Myometrial cell (primary cell): ENCODE data around the gene CRLF1. TPM values are rescaled to one million over a fixed set of nuclear protein-coding genes. Genes with fewer than 3 reads are reported as not detected.

ENCODE experiments used
- total RNA-seq: library from RNA; depleted of rRNA; stranded (reverse); fragments of >200 nt; gene quantifications from 2 replicates; pipeline ENCODE4 v1.2.3, GENCODE V29; 2015

CRLF1 gene
- total RNA-seq: 3.4 and 30.8 TPM in 2 replicates

GRCh38 chr19:18606281-18607225, at the start of gene CRLF1:
Gene CRLF1 (minus strand): TSS chr19:18606799. CDS start chr19:18606656, 143 bp downstream.

GRCh38 chr19:18636969-18637629, 30.5 kb upstream of the CRLF1 start, which contains the start of gene KLHL26:
Gene KLHL26 (plus strand): TSS chr19:18637028. CDS start chr19:18637055, 27 bp downstream.

GRCh38 chr19:18612772-18613588, 6.4 kb upstream of the CRLF1 start, which contains the start of gene TMEM59L:
Gene TMEM59L (plus strand): TSS chr19:18612870. CDS start chr19:18612959, 89 bp downstream.

GRCh38 chr19:18588611-18589379, 17.8 kb downstream of the CRLF1 start, which contains the start of gene REX1BD:
Gene REX1BD (plus strand): TSS chr19:18588798. CDS start chr19:18588802, 4 bp downstream.

GRCh38 chr19:18571564-18572344, 34.8 kb downstream of the CRLF1 start, which contains the start of gene UBA52:
Gene UBA52 (plus strand): TSS chr19:18571857. CDS start chr19:18573301, 1,444 bp downstream.

GRCh38 chr19:18557411-18558201, 49.0 kb downstream of the CRLF1 start, which contains the start of gene KXD1:
Gene KXD1 (plus strand): TSS chr19:18557870. CDS start chr19:18562057, 4,187 bp downstream.

Other genes with a start within 250 kb of the CRLF1 start
- 92.8 and 101 TPM in 2 replicates for gene GDF15, start 220.6 kb downstream of the CRLF1 start, total RNA-seq
- gene LRRC25, start 209.2 kb downstream of the CRLF1 start, total RNA-seq: 0.18 TPM in 1 of 2 replicates, not detected in the other
- 178 and 184 TPM in 2 replicates for gene SSBP4, start 187.4 kb downstream of the CRLF1 start, total RNA-seq
- gene ISYNA1, start 168.7 kb downstream of the CRLF1 start, total RNA-seq: 25.7 and 38.8 TPM in 2 replicates
- 14.1 and 15.4 TPM in 2 replicates for gene ELL, start 84.7 kb downstream of the CRLF1 start, total RNA-seq
- gene FKBP8, start 63.2 kb downstream of the CRLF1 start, total RNA-seq: 310 and 398 TPM in 2 replicates
- gene KXD1, start 48.9 kb downstream of the CRLF1 start, total RNA-seq: 149 and 160 TPM in 2 replicates
- gene UBA52, start 34.9 kb downstream of the CRLF1 start, total RNA-seq: 883 and 1,008 TPM in 2 replicates
- gene REX1BD, start 18.0 kb downstream of the CRLF1 start, total RNA-seq: 79.0 and 84.8 TPM in 2 replicates
- 2.0 TPM in 1 of 2 replicates, not detected in the other for gene TMEM59L, start 6.1 kb upstream of the CRLF1 start, total RNA-seq
- 1.4 and 8.0 TPM in 2 replicates for gene KLHL26, start 30.2 kb upstream of the CRLF1 start, total RNA-seq
- gene CRTC1, start 76.9 kb upstream of the CRLF1 start, total RNA-seq: 1.6 and 3.5 TPM in 2 replicates
- not detected in 2 replicates for gene COMP, start 184.5 kb upstream of the CRLF1 start, total RNA-seq
- gene UPF1, start 225.2 kb upstream of the CRLF1 start, total RNA-seq: 32.8 and 32.9 TPM in 2 replicates